Liver (tissue), 9 donors: ENCODE results near the gene RAB35. TPM values are rescaled to one million over a fixed set of nuclear protein-coding genes. Genes with fewer than 3 reads are reported as not detected.

Experiments
- DNase-seq: peaks from one replicate; pipeline ENCODE4 v3.0.0-alpha.2; 2017; ENCODE audit warnings: low spot score
- H3K27ac ChIP-seq, 2 donors: one replicate each; pipeline ENCODE4 v1.7.0; 2013; ENCODE audit warnings: inconsistent platforms in 2 of 2, low read length in 2 of 2, control low read depth in 1 of 2, low read depth in 1 of 2, mild to moderate bottlenecking in 1 of 2
- H3K27me3 ChIP-seq, 4 donors: one replicate each; pipeline versions ENCODE4 v1.6.1 to v1.7.0; 2013; ENCODE audit warnings: low read length in 3 of 4, inconsistent platforms in 1 of 4, mild to moderate bottlenecking in 1 of 4, moderate library complexity in 1 of 4; ENCODE audit not compliant: control insufficient read depth in 4 of 4, insufficient read depth in 4 of 4
- H3K36me3 ChIP-seq, 4 donors: one replicate each; pipeline versions ENCODE4 v1.6.1 to v1.7.0; 2013; ENCODE audit warnings: low read length in 3 of 4, mild to moderate bottlenecking in 3 of 4, low read depth in 1 of 4, moderate library complexity in 1 of 4; ENCODE audit not compliant: control insufficient read depth in 4 of 4, insufficient read depth in 3 of 4
- H3K4me1 ChIP-seq, 4 donors: one replicate each; pipeline versions ENCODE4 v1.6.1 to v1.7.0; 2013; ENCODE audit warnings: low read length in 3 of 4, mild to moderate bottlenecking in 3 of 4, moderate library complexity in 1 of 4; ENCODE audit not compliant: control insufficient read depth in 4 of 4, insufficient read depth in 4 of 4
- H3K4me3 ChIP-seq, 3 donors: one replicate each; pipeline versions ENCODE4 v1.6.1 to v1.7.0; 2013; ENCODE audit warnings: low read length in 3 of 3, control low read depth in 1 of 3, low read depth in 1 of 3, mild to moderate bottlenecking in 1 of 3
- H3K9ac ChIP-seq, 2 donors: one replicate each; pipeline ENCODE4 v1.7.0; 2013; ENCODE audit warnings: low read length in 2 of 2, mild to moderate bottlenecking in 2 of 2, moderate library complexity in 2 of 2, control low read depth in 1 of 2, low read depth in 1 of 2
- H3K9me3 ChIP-seq, 4 donors: one replicate each; pipeline versions ENCODE4 v1.6.1 to v1.7.0; 2013; ENCODE audit warnings: low read length in 3 of 4; ENCODE audit not compliant: control insufficient read depth in 4 of 4
- FOXA1 ChIP-seq: IDR thresholded peaks from 2 replicates; pipeline ENCODE4 v1.6.1; 2016; ENCODE audit warnings: antibody characterized with exemption
- FOXA2 ChIP-seq: IDR thresholded peaks from 2 replicates; pipeline ENCODE4 v1.6.1; 2016; ENCODE audit warnings: antibody characterized with exemption
- GABPA ChIP-seq, 2 donors: IDR thresholded peaks in 1 of 2; conservative IDR thresholded peaks in 1 of 2; 2 replicates each; pipeline ENCODE4 v1.6.1; 2016; ENCODE audit warnings: antibody characterized with exemption in 2 of 2, mild to moderate bottlenecking in 1 of 2, moderate library complexity in 1 of 2
- HNF4A ChIP-seq, 2 donors: conservative IDR thresholded peaks; 2 replicates each; pipeline ENCODE4 v1.6.1; 2016; ENCODE audit warnings: antibody characterized with exemption in 2 of 2, mild to moderate bottlenecking in 2 of 2
- HNF4G ChIP-seq: IDR thresholded peaks from 2 replicates; pipeline ENCODE4 v1.6.1; 2016; ENCODE audit warnings: antibody characterized with exemption
- JUND ChIP-seq, 2 donors: IDR thresholded peaks; 2 replicates each; pipeline ENCODE4 v1.6.1; 2016; ENCODE audit warnings: antibody characterized with exemption in 2 of 2
- MAX ChIP-seq: IDR thresholded peaks from 2 replicates; pipeline ENCODE4 v1.6.1; 2016; ENCODE audit warnings: antibody characterized with exemption
- NR2F2 ChIP-seq: IDR thresholded peaks from 2 replicates; pipeline ENCODE4 v1.6.1; 2016; ENCODE audit warnings: antibody characterized with exemption
- RAD21 ChIP-seq, 2 donors: IDR thresholded peaks; 2 replicates each; pipeline ENCODE4 v1.6.1; 2016; ENCODE audit warnings: antibody characterized with exemption in 2 of 2, mild to moderate bottlenecking in 2 of 2
- REST ChIP-seq: IDR thresholded peaks from 2 replicates; pipeline ENCODE4 v1.6.1; 2016; ENCODE audit warnings: antibody characterized with exemption, mild to moderate bottlenecking
- RXRA ChIP-seq, 2 donors: IDR thresholded peaks; 2 replicates each; pipeline ENCODE4 v1.6.1; 2017 to 2018; ENCODE audit warnings: antibody characterized with exemption in 2 of 2, mild to moderate bottlenecking in 1 of 2
- SP1 ChIP-seq: IDR thresholded peaks from 2 replicates; pipeline ENCODE4 v1.6.1; 2018; ENCODE audit warnings: antibody characterized with exemption, mild to moderate bottlenecking
- TAF1 ChIP-seq: conservative IDR thresholded peaks from 2 replicates; pipeline ENCODE4 v1.6.1; 2016; ENCODE audit warnings: antibody characterized with exemption, mild to moderate bottlenecking
- YY1 ChIP-seq: IDR thresholded peaks from 2 replicates; pipeline ENCODE4 v1.6.1; 2016; ENCODE audit warnings: antibody characterized with exemption, mild to moderate bottlenecking
- WGBS: extraction: QIAGEN DNeasy Blood & Tissue Kit; methylation state at CpG from one replicate; pipeline ENCODE4 v1.1.7; 2013; 5-methylcytosine and 5-hydroxymethylcytosine counted together
- polyA plus RNA-seq, 2 donors: library from polyadenylated mRNA; stranded (reverse) in 1 of 2; unstranded in 1 of 2; fragments of 200-250 nt in 1 of 2; fragments of >200 nt in 1 of 2; fragmentation: Nextera tagmentation in 1 of 2; extraction: Ambion mirVana in 1 of 2; gene quantifications; one replicate each; pipeline versions ENCODE4 v1.2.1 to v1.2.3, GENCODE V29; 2013 to 2015
- total RNA-seq, 2 donors: library from RNA; depleted of rRNA; stranded (reverse); fragments of >200 nt; gene quantifications; one replicate each; pipeline ENCODE4 v1.2.3, GENCODE V29; 2014
- donor health status: healthy.
- donor health status: healthy.
- donor health status: healthy.
- donor health status: healthy.
- donor health status: healthy.

Gene RAB35
- total and polyA plus RNA-seq, 4 donors = 7.4 to 14.4 (median 10.2) TPM

GRCh38 chr12:120134307-120134980, 17.9 kb upstream of the RAB35 start:
- 98% methylated on average over 20 of the region's 20 CpGs for WGBS
- Histone ChIP-seq H3K27ac (no peak overlapping the region), H3K4me3 (no peak overlapping the region), H3K9ac (no peak overlapping the region), H3K4me1 (no peaks in the 10 kb centered on the region), H3K9me3 (no peaks in the 10 kb centered on the region), H3K27me3 (no peaks in the 10 kb centered on the region), H3K36me3 (peaks cover 43 to 94% (median 81%) of the 10 kb centered on the region in 4 donors)
- no peak for DNase-seq
- TF ChIP-seq MAX (no peak), SP1 (no peak), RAD21 (IDR thresholded peaks at IDR 0.05) (no peak), NR2F2 (no peak), HNF4G (no peak), TAF1 (no peak)

- no peak overlapping the region for H3K9ac ChIP-seq
- no peak for TF ChIP-seq FOXA2
- H3K27ac ChIP-seq = no peak overlapping the region
- peaks cover 43 to 96% (median 82%) of the 10 kb centered on the region in 4 donors for H3K36me3 ChIP-seq
- H3K9me3 ChIP-seq = no peaks in the 10 kb centered on the region
- no peaks in the 10 kb centered on the region for H3K4me1 ChIP-seq
- WGBS = 94% methylated on average over 6 of the region's 6 CpGs
- H3K27me3 ChIP-seq = no peaks in the 10 kb centered on the region
- no peak overlapping the region for H3K4me3 ChIP-seq
- DNase-seq = no peak
These were observed 16.4 kb upstream of the RAB35 start for GRCh38 chr12:120132863-120133385.

GRCh38 chr12:120132054-120132836, 15.7 kb upstream of the RAB35 start:
- Histone ChIP-seq H3K9me3 (no peaks in the 10 kb centered on the region), H3K36me3 (peaks cover 40 to 96% (median 82%) of the 10 kb centered on the region in 4 donors), H3K9ac (no peak overlapping the region), H3K4me3 (no peak overlapping the region), H3K27ac (no peak overlapping the region), H3K27me3 (no peaks in the 10 kb centered on the region), H3K4me1 (no peaks in the 10 kb centered on the region)
- DNase-seq = no peak
- WGBS = 86% methylated on average over 9 of the region's 9 CpGs
- TF ChIP-seq MAX (no peak), HNF4A (conservative IDR thresholded peaks at IDR 0.05) (no peak), FOXA2 (no peak), HNF4G (no peak), RXRA (IDR thresholded peaks at IDR 0.05) (no peak), TAF1 (no peak), REST (no peak), JUND (IDR thresholded peaks at IDR 0.05) (no peak), YY1 (no peak), FOXA1 (no peak), GABPA (IDR thresholded peaks at IDR 0.05 in 1 of 2, conservative IDR thresholded peaks at IDR 0.05 in 1 of 2) (no peak)
